ENCODE results near the gene INPP5E. TPM values are rescaled to one million over a fixed set of nuclear protein-coding genes. Genes with fewer than 3 reads are reported as not detected.

Gene INPP5E
- total RNA-seq, 2 donors from 2014 or later: 8.8 to 25.4 TPM

- 88 to 89% methylated on average over 12 to 14 of the region's 14 CpGs for WGBS, 2 donors
- DNase-seq: no peak
- peaks cover 4 to 23% of the 10 kb centered on the region in 2 donors for H3K36me3 ChIP-seq (replicated peaks in 1 of 2; ENCODE audit: insufficient read depth in 1 of 2, low read depth in 2 of 2)
- no peak for TF ChIP-seq CTCF (IDR thresholded peaks at IDR 0.05)
- no peak for TF ChIP-seq POLR2A (IDR thresholded peaks at IDR 0.05)
- ATAC-seq: no peak
- no peak overlapping the region for H3K4me3 ChIP-seq
- H3K27ac ChIP-seq: no peak overlapping the region
- no peaks in the 10 kb centered on the region for H3K4me1 ChIP-seq
- H3K9me3 ChIP-seq: no peaks in the 10 kb centered on the region
- H3K27me3 ChIP-seq: no peaks in the 10 kb centered on the region
- intact Hi-C loops (cut with DNase I): no loop called here
These were observed 50.2 kb downstream of the INPP5E start for GRCh38 chr9:136389396-136389795.

- Histone ChIP-seq H3K4me3 (no peak overlapping the region), H3K27me3 (no peaks in the 10 kb centered on the region), H3K36me3 (replicated peaks in 1 of 2; ENCODE audit: insufficient read depth in 1 of 2, low read depth in 2 of 2) (peaks cover 14 to 15% of the 10 kb centered on the region in 2 donors), H3K9me3 (no peaks in the 10 kb centered on the region), H3K27ac (no peak overlapping the region), H3K4me1 (no peaks in the 10 kb centered on the region)
- WGBS, 2 donors: 93 to 97% methylated on average over 19 of the region's 19 CpGs
- DNase-seq: no peak
- intact Hi-C loops (cut with DNase I): no loop called here
- no peak for TF ChIP-seq POLR2A (IDR thresholded peaks at IDR 0.05)
- no peak for TF ChIP-seq CTCF (IDR thresholded peaks at IDR 0.05)
- ATAC-seq: no peak
These were observed 52.4 kb downstream of the INPP5E start for GRCh38 chr9:136387217-136387616.

- H3K9me3 ChIP-seq: no peaks in the 10 kb centered on the region
- H3K27me3 ChIP-seq: no peaks in the 10 kb centered on the region
- H3K4me3 ChIP-seq: no peak overlapping the region
- H3K4me1 ChIP-seq: no peaks in the 10 kb centered on the region
- H3K36me3 ChIP-seq (replicated peaks in 1 of 2; ENCODE audit: insufficient read depth in 1 of 2, low read depth in 2 of 2): peaks cover 8 to 14% of the 10 kb centered on the region in 2 donors
- H3K27ac ChIP-seq: no peak overlapping the region
- no peak for ATAC-seq
- intact Hi-C loops (cut with DNase I): no loop called here
- 75 to 93% methylated on average over 13 of the region's 13 CpGs for WGBS, 2 donors
- DNase-seq: no peak
- TF ChIP-seq CTCF (IDR thresholded peaks at IDR 0.05) (no peak), POLR2A (IDR thresholded peaks at IDR 0.05) (no peak)
These were observed 53.6 kb downstream of the INPP5E start for GRCh38 chr9:136386018-136386417.

GRCh38 chr9:136385015-136385414 lies 54.6 kb downstream of the INPP5E start:
- no peaks in the 10 kb centered on the region for H3K9me3 ChIP-seq
- ATAC-seq: no peak

More at GRCh38 chr9:136385015-136385414, 54.6 kb downstream of the INPP5E start:
- intact Hi-C loops (cut with DNase I): no loop called here
- TF ChIP-seq CTCF (IDR thresholded peaks at IDR 0.05) (no peak), POLR2A (IDR thresholded peaks at IDR 0.05) (no peak)
- WGBS, 2 donors: 87 to 93% methylated on average over 11 of the region's 11 CpGs
- Histone ChIP-seq H3K27ac (no peak overlapping the region), H3K27me3 (no peaks in the 10 kb centered on the region), H3K4me1 (no peaks in the 10 kb centered on the region), H3K36me3 (replicated peaks in 1 of 2; ENCODE audit: insufficient read depth in 1 of 2, low read depth in 2 of 2) (peaks cover 11 to 14% of the 10 kb centered on the region in 2 donors), H3K4me3 (no peak overlapping the region)
- no peak for DNase-seq
